Prostate gland (tissue), 2 donors: Measurements from ENCODE around the gene RNASEH2C. TPM values are rescaled to one million over a fixed set of nuclear protein-coding genes. Genes with fewer than 3 reads are reported as not detected.

Experiments used
- DNase-seq: peaks from one replicate; pipeline ENCODE4 v3.0.0-alpha.2; 2019; ENCODE audit warnings: low spot score
- H3K27ac ChIP-seq, 2 donors: fragments of 200-600 bp; sonication (generic); 2 replicates each; pipeline ENCODE4 v1.5.1; 2017 to 2019
- H3K27me3 ChIP-seq: fragments of 200-600 bp; sonication (generic); replicated peaks from 2 replicates; pipeline ENCODE4 v1.5.1; 2019; ENCODE audit not compliant: insufficient read depth
- H3K36me3 ChIP-seq, 2 donors: fragments of 200-600 bp; sonication (generic); 1 replicate in 1 of 2; 2 replicates in 1 of 2; pipeline versions ENCODE4 v1.5.1 to v1.8.1; 2017 to 2019
- H3K4me1 ChIP-seq: fragments of 200-600 bp; sonication (generic); replicated peaks from 2 replicates; pipeline ENCODE4 v1.5.1; 2019
- H3K4me3 ChIP-seq, 2 donors: fragments of 200-600 bp; sonication (generic); 2 replicates each; pipeline ENCODE4 v1.5.1; 2017 to 2019
- H3K9me3 ChIP-seq: fragments of 200-600 bp; sonication (generic); 2 replicates; pipeline ENCODE4 v1.5.1; 2017
- CTCF ChIP-seq, 4 experiments: fragments of 200-600 bp in 2 of 4; fragments of 450-650 bp in 2 of 4; sonication (generic) in 2 of 4; IDR thresholded peaks; 1 replicate in 3 of 4; 2 replicates in 1 of 4; pipeline ENCODE4 v1.5.1; 2016 to 2019; ENCODE audit warnings: antibody characterized with exemption in 4 of 4, mild to moderate bottlenecking in 2 of 4, moderate library complexity in 2 of 4
- POLR2A ChIP-seq: fragments of 450-650 bp; IDR thresholded peaks from one replicate; pipeline ENCODE4 v1.6.1; 2016; ENCODE audit warnings: antibody characterized with exemption, mild to moderate bottlenecking
- POLR2AphosphoS5 ChIP-seq: sonication (generic); formaldehyde crosslinking; IDR thresholded peaks from one replicate; pipeline ENCODE4 v1.6.1; 2017; ENCODE audit warnings: antibody characterized with exemption
- WGBS: methylation state at CpG from one replicate; pipeline ENCODE4 v1.1.5; 2018; 5-methylcytosine and 5-hydroxymethylcytosine counted together
- intact Hi-C: fragments of 100-400 bp; cut with DNase I; formaldehyde crosslinking; loops from one replicate; pipeline ENCODE4 v1.14.2; 2022
- small RNA-seq, 2 donors: library from RNA; depleted of rRNA; stranded (forward); fragments of <200 nt; gene quantifications; one replicate each; pipeline ENCODE3, GENCODE V24; 2016
- total RNA-seq, 2 donors: library from RNA; depleted of rRNA; stranded (reverse); fragments of >200 nt; gene quantifications; one replicate each; pipeline ENCODE4 v1.1.0, GENCODE V29; 2016

RNASEH2C gene
- total RNA-seq, 2 donors from 2014 or later, result 78.0 to 166 TPM

- DNase-seq, result no peak
- Histone ChIP-seq H3K4me1 (no peaks in the 10 kb centered on the region), H3K36me3 (no peaks in the 10 kb centered on the region), H3K9me3 (no peaks in the 10 kb centered on the region), H3K27me3 (no peaks in the 10 kb centered on the region), H3K27ac (no peak overlapping the region), H3K4me3 (no peak overlapping the region)
- intact Hi-C loops, result no loop called here
- no peak for TF ChIP-seq POLR2A
- no peak for TF ChIP-seq CTCF (IDR thresholded peaks at IDR 0.05)
- no peak for TF ChIP-seq POLR2AphosphoS5
- WGBS, result 93% methylated on average over 2 of the region's 2 CpGs
These were observed 47.6 kb downstream of the RNASEH2C start for GRCh38 chr11:65672982-65673381.

- no peaks in the 10 kb centered on the region for H3K9me3 ChIP-seq
- no peak overlapping the region for H3K27ac ChIP-seq
- H3K36me3 ChIP-seq, result no peaks in the 10 kb centered on the region
- DNase-seq, result no peak
- intact Hi-C loops, result no loop called here
- H3K4me3 ChIP-seq, result no peak overlapping the region
- no peaks in the 10 kb centered on the region for H3K27me3 ChIP-seq
- no peak for TF ChIP-seq CTCF (IDR thresholded peaks at IDR 0.05)
- TF ChIP-seq POLR2AphosphoS5, result no peak
- TF ChIP-seq POLR2A, result no peak
- H3K4me1 ChIP-seq, result no peaks in the 10 kb centered on the region
These were observed 48.3 kb downstream of the RNASEH2C start for GRCh38 chr11:65672180-65672860.

Small RNAs within 50 kb of the gene (small RNA-seq; reads per million reads assigned to genes)
- gene RN7SL309P, result 0 reads per million in 2 donors

Other genes with a start within 250 kb of the RNASEH2C start
- gene MALAT1, start 221.8 kb downstream of the RNASEH2C start, total RNA-seq, result 1,000 to 10,000 TPM; 5,964 to 9,097 TPM
- gene SCYL1, start 195.7 kb downstream of the RNASEH2C start, total RNA-seq, result 100 to 1,000 TPM; 125 to 177 TPM
- 100 to 1,000 TPM; 220 to 234 TPM for gene LTBP3, start 162.4 kb downstream of the RNASEH2C start, total RNA-seq
- 10 to 100 TPM; 72.8 to 98.1 TPM for gene ZNRD2, start 150.3 kb downstream of the RNASEH2C start, total RNA-seq
- 10 to 100 TPM; 68.6 to 92.6 TPM for gene FAM89B, start 148.3 kb downstream of the RNASEH2C start, total RNA-seq
- 10 to 100 TPM; 68.2 to 98.7 TPM for gene EHBP1L1, start 144.7 kb downstream of the RNASEH2C start, total RNA-seq
- gene KCNK7, start 125.0 kb downstream of the RNASEH2C start, total RNA-seq, result under 1 TPM in 1 of 2 donors, not detected in 1; 0.74 TPM
- 10 to 100 TPM; 42.7 to 67.9 TPM for gene MAP3K11, start 106.6 kb downstream of the RNASEH2C start, total RNA-seq
- gene PCNX3, start 105.0 kb downstream of the RNASEH2C start, total RNA-seq, result 10 to 100 TPM; 32.0 to 67.9 TPM
- gene SIPA1, start 82.7 kb downstream of the RNASEH2C start, total RNA-seq, result 10 to 100 TPM; 38.2 to 45.2 TPM
- 10 to 100 TPM; 51.8 to 98.4 TPM for gene RELA, start 57.9 kb downstream of the RNASEH2C start, total RNA-seq
- gene KAT5, start 8.5 kb downstream of the RNASEH2C start, total RNA-seq, result 100 to 1,000 TPM in 1 of 2 donors, 10 to 100 TPM in 1; 74.8 to 107 TPM
- 10 to 100 TPM; 15.4 to 18.8 TPM for gene AP5B1, start 60.2 kb upstream of the RNASEH2C start, total RNA-seq
- 1 to 10 TPM; 2.7 to 8.5 TPM for gene OVOL1, start 66.3 kb upstream of the RNASEH2C start, total RNA-seq
- gene SNX32, start 113.2 kb upstream of the RNASEH2C start, total RNA-seq, result under 1 TPM in 1 of 2 donors, not detected in 1; 0.91 TPM
- 100 to 1,000 TPM; 654 to 731 TPM for gene CFL1, start 137.4 kb upstream of the RNASEH2C start, total RNA-seq
- 10 to 100 TPM; 64.3 to 68.6 TPM for gene MUS81, start 139.6 kb upstream of the RNASEH2C start, total RNA-seq
- 10 to 100 TPM; 40.0 to 84.5 TPM for gene EFEMP2, start 152.0 kb upstream of the RNASEH2C start, total RNA-seq
- 1 to 10 TPM; 1.3 to 1.8 TPM for gene CTSW, start 159.0 kb upstream of the RNASEH2C start, total RNA-seq
- gene FIBP, start 167.7 kb upstream of the RNASEH2C start, total RNA-seq, result 100 to 1,000 TPM in 1 of 2 donors, 10 to 100 TPM in 1; 87.7 to 151 TPM
- 10 to 100 TPM; 40.4 to 55.0 TPM for gene CCDC85B, start 169.9 kb upstream of the RNASEH2C start, total RNA-seq
- gene FOSL1, start 179.6 kb upstream of the RNASEH2C start, total RNA-seq, result 1 to 10 TPM; 2.6 to 3.4 TPM
- 10 to 100 TPM; 30.1 to 54.6 TPM for gene C11orf68, start 198.3 kb upstream of the RNASEH2C start, total RNA-seq
- gene DRAP1, start 198.6 kb upstream of the RNASEH2C start, total RNA-seq, result 100 to 1,000 TPM; 101 to 127 TPM
- under 1 TPM in 1 of 2 donors, not detected in 1; 0.68 TPM for gene TSGA10IP, start 224.7 kb upstream of the RNASEH2C start, total RNA-seq
- gene SART1, start 240.9 kb upstream of the RNASEH2C start, total RNA-seq, result 10 to 100 TPM; 36.7 to 76.6 TPM